ENCODE results near the gene TBL1XR1.
"Not testable (repeated sequence)": the region's sequence is repeated elsewhere in the genome, so short reads cannot be mapped to it uniquely, and the experiment has no call there.

Gene TBL1XR1

DNA sequence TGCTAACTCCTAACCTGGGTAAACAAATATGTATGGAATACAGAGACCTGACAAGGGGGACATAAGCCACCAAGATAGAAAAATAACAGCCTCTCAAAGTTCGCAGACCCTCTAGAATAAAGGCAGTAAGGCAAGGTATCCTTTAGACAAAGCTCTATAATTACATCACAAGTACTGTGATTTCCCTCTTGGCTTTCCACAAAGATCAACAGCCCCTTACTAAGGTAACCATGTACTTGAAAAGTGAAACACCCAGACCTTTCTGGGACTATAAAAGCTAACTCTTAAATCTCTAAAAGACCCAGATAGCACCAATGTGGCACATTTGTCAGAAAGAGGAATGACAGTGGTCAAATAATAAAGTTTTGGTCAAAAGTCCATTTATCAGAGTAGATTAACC, 51.9 kb downstream of the TBL1XR1 start:
- Histone ChIP-seq H3K4me1 (peaks cover 0 to 73% (median 28%) of the 10 kb centered on the region in 4 donors), H3K4me3 (no peak overlapping the region), H3K9me3 (no peaks in the 10 kb centered on the region), H3K27me3 (no peaks in the 10 kb centered on the region), H3K36me3 (no peaks in the 10 kb centered on the region), H3K27ac (no peak overlapping the region)
- intact Hi-C loops (cut with DNase I; ENCODE audit: low total_unique reads): no loop called here
- TF ChIP-seq, protein P1, sequence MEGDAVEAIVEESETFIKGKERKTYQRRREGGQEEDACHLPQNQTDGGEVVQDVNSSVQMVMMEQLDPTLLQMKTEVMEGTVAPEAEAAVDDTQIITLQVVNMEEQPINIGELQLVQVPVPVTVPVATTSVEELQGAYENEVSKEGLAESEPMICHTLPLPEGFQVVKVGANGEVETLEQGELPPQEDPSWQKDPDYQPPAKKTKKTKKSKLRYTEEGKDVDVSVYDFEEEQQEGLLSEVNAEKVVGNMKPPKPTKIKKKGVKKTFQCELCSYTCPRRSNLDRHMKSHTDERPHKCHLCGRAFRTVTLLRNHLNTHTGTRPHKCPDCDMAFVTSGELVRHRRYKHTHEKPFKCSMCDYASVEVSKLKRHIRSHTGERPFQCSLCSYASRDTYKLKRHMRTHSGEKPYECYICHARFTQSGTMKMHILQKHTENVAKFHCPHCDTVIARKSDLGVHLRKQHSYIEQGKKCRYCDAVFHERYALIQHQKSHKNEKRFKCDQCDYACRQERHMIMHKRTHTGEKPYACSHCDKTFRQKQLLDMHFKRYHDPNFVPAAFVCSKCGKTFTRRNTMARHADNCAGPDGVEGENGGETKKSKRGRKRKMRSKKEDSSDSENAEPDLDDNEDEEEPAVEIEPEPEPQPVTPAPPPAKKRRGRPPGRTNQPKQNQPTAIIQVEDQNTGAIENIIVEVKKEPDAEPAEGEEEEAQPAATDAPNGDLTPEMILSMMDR (IDR thresholded peaks at IDR 0.05): no peak
- DNase-seq: no peak

DNA sequence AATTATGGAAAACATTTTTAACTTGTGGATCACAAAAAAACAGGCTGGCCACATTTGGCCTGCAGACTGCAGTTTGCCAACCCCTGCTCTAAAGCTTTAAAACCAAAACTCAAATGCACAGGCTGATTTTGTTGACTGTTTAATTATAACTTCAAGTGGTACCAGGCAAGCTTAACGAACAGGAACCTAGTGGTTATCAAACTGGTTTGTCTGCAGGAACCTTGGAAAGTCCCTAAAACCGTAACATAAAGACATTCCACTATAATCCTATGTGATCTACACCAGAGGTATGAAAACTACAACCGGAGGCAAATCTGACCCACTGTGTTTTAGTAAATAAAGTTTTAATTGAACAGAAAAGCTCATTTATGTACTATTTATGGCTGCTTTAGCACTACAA, 52.4 kb downstream of the TBL1XR1 start:
- Histone ChIP-seq H3K4me1 (peaks cover 0 to 72% (median 24%) of the 10 kb centered on the region in 4 donors), H3K27me3 (no peaks in the 10 kb centered on the region), H3K9me3 (no peaks in the 10 kb centered on the region), H3K4me3 (no peak overlapping the region), H3K36me3 (no peaks in the 10 kb centered on the region), H3K27ac (no peak overlapping the region)
- intact Hi-C loops (cut with DNase I; ENCODE audit: low total_unique reads): no loop called here
- DNase-seq: no peak
- TF ChIP-seq, protein P1 (IDR thresholded peaks at IDR 0.05): no peak

DNA sequence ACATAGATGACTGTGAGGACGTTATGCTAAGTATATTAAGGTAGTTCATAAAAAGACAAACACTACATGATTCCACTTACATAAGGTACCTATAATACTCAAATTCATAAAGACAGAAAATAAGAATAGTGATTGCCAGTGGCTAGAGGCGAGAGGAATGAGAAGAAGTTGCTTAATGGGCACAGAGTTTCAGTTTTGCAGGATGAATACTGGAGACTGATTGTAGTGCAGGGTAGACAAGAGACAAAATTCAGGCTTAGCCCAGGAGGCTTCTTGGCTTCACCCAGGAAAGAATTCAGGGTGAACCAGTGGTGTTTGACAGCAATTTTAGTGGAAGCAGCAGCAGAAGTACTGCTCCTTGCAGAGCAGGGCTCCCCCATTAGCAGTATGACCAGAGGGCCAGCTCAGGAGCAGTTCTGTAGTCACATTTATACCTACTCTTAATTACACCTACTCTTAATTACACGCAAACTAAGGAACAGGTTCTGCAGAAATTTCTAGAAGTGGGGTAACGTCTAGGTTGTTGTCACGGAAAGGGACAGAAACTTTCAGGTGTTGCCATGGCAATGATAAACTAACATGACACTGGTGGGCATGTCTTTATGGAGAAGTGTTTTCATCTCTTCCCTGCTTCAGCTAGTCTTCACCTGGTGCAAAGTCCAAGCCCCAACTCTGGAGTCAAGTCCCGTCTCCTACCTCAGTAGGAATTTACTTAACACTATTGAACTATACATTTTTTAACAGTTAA, 55.2 kb downstream of the TBL1XR1 start:
- H3K9me3 ChIP-seq: no peaks in the 10 kb centered on the region
- H3K4me1 ChIP-seq: peaks cover 0 to 68% (median 16%) of the 10 kb centered on the region in 4 donors
- intact Hi-C loops (cut with DNase I; ENCODE audit: low total_unique reads): no loop called here
- no peak for DNase-seq
- TF ChIP-seq, protein P1 (IDR thresholded peaks at IDR 0.05): no peak
- H3K27me3 ChIP-seq: no peaks in the 10 kb centered on the region
- no peak overlapping the region for H3K4me3 ChIP-seq
- H3K36me3 ChIP-seq: no peaks in the 10 kb centered on the region
- no peak overlapping the region for H3K27ac ChIP-seq

DNA sequence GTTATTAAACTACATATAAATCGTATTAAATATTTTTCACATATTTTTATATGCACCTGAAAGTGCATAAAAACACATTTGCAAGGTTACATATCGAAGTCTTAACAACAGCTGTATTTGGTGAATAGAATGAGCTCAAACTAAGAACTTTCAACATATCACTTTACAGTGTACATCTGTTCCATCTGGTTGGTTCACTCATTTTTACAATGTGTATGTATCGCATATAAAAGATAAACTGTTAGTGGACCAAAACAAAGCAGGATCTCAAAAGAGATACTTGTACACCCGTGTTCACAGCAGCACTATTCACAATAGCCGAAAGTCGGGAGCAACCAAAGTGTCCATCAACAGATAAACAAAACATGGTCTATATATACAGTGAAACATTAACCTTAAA, 55.8 kb downstream of the TBL1XR1 start:
- Histone ChIP-seq H3K4me1 (peaks cover 0 to 66% (median 15%) of the 10 kb centered on the region in 4 donors), H3K36me3 (no peaks in the 10 kb centered on the region), H3K27me3 (no peaks in the 10 kb centered on the region), H3K9me3 (no peaks in the 10 kb centered on the region), H3K27ac (no peak overlapping the region), H3K4me3 (no peak overlapping the region)
- TF ChIP-seq, protein P1 (IDR thresholded peaks at IDR 0.05): no peak
- intact Hi-C loops (cut with DNase I; ENCODE audit: low total_unique reads): no loop called here
- no peak for DNase-seq

DNA sequence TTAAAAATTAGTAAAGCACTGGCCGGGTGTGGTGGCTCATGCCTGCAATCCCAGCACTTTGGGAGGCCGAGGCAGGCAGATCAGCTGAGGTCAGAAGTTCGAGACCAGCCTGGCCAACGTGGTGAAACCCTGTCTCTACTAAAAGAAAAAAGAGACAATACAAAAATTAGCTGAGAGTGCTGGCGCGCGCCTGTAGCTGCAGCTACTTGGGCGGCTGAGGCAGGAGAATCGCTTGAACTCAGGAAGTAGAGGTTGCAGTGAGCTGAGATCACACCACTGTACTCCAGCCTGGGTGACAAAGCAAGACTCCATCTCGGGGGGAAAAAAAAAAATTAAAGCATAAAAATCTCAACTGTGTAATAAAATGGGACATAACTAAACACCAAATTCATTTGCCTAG, 58.1 kb downstream of the TBL1XR1 start:
- intact Hi-C loops (cut with DNase I; ENCODE audit: low total_unique reads); H3K36me3 ChIP-seq; H3K27ac ChIP-seq; H3K9me3 ChIP-seq; H3K27me3 ChIP-seq; H3K4me3 ChIP-seq; DNase-seq: not testable (repeated sequence)
- peaks cover 0 to 58% (median 10%) of the 10 kb centered on the region in 4 donors for H3K4me1 ChIP-seq

DNA sequence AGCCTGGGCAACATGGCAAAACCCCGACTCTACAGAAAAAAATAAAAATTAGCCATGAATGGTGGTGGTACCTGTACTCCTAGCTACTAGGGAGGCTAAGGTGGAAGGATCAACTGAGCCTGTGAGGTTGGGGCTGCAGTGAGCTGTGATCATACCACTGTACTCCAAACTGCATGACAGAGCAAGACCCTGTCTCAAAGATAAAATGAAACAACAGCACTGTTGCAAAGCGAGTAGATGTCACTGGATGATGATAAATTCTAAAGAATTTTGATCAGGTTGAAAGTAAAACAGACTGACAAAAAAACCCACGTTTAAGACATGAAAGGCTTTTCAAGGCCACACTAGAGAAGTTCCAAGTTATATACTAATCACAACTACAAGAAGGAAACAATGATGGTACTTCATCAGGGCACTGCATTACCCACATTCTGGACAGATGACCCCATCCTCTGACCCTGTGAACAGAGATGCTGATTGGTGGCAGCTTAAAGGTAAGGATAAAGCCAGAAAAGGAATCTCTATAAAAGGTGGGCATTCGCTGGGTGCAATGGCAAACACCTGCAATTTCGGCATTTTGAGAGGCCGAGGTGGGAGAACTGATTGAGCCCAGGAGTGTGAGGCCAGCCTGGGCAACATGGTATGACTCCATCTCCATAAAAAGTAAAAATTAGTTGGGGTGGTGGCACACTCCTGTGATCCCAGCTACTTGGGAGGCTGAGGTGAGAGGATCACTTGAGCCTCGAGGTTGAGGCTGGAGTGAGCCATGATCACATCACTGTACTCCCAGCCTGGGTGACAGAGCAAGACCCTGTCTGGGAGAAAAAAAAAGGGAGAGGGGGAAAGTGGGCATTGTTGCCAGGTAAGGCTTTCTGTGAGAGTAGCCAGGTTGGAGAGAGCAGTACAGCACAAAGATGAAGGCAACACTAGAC, 59.2 kb downstream of the TBL1XR1 start:
- intact Hi-C loops (cut with DNase I; ENCODE audit: low total_unique reads): no loop called here
- DNase-seq: no peak
- H3K4me3 ChIP-seq: no peak overlapping the region
- no peaks in the 10 kb centered on the region for H3K36me3 ChIP-seq
- H3K27me3 ChIP-seq: no peaks in the 10 kb centered on the region
- H3K9me3 ChIP-seq: no peaks in the 10 kb centered on the region
- H3K4me1 ChIP-seq: peaks cover 0 to 68% (median 10%) of the 10 kb centered on the region in 4 donors
- TF ChIP-seq, protein P1 (IDR thresholded peaks at IDR 0.05): no peak
- no peak overlapping the region for H3K27ac ChIP-seq

All from tibial artery (tissue), 4 donors.